GM12874 (cell line): Measurements from ENCODE around the gene HUS1B.

ENCODE experiments used
- TF ChIP-seq, protein P1 (sequence below): IDR thresholded peaks from 2 replicates; pipeline ENCODE4 v1.5.1; 2011; ENCODE audit warnings: low read depth, mild to moderate bottlenecking, control low read depth, low read length, moderate library complexity; ENCODE audit not compliant: insufficient read depth

Gene HUS1B

DNA sequence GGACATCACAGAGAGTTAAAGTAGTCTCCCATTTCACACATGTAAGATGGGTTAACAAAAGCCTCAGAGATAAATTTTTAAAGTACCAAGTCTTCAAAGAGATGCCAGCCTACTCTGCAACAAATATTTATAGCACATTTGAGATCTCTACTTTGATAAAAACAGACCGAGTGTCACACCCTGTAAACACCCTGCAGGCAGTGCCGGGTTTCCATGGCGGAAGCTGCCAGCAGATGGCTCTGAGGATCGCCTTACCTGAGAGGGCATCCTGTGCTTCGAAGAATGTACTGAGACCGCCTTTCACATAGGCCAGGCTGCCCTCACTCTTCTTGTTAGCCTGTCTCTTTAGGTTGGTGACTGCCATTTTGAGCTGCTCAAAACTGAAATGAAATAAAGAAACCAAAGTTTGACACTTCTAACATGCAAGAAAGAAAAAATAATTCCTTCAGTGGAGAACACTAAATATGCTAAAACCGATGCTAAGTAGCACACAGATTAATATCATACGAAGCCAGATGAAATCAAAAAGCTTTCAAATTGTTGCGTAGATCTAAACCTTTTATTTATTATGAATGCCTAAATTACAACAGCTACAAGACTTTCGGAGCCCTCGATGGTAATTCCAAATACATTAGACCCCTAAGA is 39.3 kb downstream of the HUS1B start:
- TF ChIP-seq, protein P1, sequence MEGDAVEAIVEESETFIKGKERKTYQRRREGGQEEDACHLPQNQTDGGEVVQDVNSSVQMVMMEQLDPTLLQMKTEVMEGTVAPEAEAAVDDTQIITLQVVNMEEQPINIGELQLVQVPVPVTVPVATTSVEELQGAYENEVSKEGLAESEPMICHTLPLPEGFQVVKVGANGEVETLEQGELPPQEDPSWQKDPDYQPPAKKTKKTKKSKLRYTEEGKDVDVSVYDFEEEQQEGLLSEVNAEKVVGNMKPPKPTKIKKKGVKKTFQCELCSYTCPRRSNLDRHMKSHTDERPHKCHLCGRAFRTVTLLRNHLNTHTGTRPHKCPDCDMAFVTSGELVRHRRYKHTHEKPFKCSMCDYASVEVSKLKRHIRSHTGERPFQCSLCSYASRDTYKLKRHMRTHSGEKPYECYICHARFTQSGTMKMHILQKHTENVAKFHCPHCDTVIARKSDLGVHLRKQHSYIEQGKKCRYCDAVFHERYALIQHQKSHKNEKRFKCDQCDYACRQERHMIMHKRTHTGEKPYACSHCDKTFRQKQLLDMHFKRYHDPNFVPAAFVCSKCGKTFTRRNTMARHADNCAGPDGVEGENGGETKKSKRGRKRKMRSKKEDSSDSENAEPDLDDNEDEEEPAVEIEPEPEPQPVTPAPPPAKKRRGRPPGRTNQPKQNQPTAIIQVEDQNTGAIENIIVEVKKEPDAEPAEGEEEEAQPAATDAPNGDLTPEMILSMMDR = no peak

DNA sequence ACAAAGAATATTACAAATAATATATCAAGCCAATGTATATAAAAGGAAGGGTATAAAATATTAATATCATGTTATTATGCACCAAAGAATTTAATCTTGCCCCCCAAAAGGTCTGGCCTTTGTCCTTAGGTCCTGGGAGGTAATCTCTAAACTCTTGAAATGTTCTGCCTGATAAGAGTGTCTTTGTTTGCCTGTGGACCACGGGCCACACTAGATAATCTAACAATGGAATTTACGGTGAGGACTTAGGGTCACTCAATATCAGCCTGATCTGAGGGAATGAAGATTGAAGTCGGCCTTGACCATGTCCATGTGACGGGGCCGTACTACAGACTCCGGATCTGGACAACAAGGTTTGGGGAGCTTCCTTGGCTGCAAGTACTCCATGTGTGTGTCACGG is 42.9 kb downstream of the HUS1B start:
- TF ChIP-seq, protein P1 = no peak

DNA sequence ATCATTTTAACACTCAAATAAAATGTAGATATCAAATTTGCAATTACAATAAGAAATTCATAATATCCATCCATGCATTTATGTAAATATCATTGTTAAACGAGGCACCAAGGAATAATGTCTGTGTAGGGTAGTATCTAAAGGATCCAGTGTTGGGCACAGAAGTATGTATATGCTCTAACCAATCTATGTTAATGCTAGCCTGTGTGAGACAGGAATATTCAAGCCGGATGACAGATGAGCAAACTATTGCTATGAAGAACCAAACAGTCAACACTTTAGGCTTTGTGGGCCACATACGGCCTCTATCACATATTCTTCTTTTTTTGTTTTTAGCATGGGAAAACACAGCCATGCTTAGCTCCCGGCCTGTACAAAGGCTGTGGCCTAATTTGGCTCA is 45.0 kb downstream of the HUS1B start:
- TF ChIP-seq, protein P1 = no peak

DNA sequence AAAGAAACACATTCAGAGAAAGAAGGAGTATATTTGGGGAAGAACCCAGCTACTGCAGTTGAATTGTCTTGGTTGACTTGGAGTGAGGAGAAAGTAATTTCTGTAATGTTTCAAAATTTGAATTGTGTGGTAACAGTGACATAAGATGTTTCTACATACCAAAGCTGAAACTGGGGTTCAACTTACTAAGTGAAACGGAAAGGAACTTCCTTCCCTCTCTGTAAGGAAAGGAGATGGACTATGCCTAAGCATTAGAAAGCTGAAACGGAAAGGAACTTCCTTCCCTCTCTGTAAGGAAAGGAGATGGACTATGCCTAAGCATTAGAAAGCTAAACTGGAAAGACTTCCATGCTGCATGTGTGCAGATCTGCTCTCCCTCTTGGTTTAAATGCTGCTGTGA is 46.0 kb downstream of the HUS1B start:
- TF ChIP-seq, protein P1 = no peak

DNA sequence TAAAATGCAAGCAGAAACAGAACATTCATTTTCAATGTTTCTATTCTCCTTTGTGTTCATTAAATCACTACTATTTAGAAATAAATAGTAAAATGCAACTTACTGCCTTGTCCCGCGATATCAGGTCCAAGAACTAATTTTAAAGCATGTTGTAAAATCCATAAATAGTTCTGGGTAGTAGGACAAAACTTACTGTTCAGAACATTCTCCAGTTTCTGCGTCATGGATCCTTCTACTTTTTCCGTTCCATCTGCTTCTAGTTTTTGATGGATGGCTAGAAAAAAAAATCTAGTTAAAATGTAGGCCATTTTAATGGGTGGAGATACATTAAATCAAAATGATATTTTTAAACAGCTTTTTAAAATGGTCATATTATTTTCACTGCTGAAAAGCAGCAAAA is 47.0 kb downstream of the HUS1B start:
- TF ChIP-seq, protein P1 = no peak

DNA sequence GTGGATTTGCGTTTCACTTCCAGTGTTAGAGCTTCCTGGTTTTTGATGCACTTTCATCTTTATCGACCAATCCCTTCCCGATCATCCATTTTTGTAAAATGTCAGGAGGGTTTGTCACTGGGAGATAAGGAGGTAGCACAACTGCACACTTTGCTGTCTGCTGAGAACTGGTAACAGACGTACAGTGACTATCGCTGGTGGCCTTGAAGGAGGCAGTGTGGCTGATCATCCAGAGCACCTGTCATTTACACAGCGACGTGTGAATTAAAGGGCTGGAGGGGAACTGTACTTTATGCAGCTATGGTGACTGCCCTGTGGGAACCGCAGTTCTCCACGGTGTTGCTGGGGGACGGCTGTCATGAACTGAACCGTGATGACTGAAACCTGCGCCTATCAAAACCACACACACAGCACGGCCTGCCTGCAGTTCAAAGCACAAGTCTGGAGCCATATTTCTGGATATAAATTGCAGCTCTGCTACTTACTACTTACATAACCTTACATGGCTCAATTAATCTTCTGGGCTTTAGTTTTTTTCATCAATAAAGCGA is 50.0 kb downstream of the HUS1B start:
- TF ChIP-seq, protein P1 = no peak
